ENCODE results near the gene ATG5.

GRCh38 chr6:106300020-106300780 lies 25.4 kb downstream of the ATG5 start:
- TF ChIP-seq POLR2A (IDR thresholded peaks at IDR 0.05; ENCODE audit: low read depth, low read length) (no peak), POLR2AphosphoS5 (IDR thresholded peaks at IDR 0.05; ENCODE audit: low read depth, low read length) (no peak), TAF1 (IDR thresholded peaks at IDR 0.05; ENCODE audit: borderline replicate concordance, low read depth, low read length) (no peak)

Measured in GM12892 (cell line).